Activated CD8-positive, alpha-beta memory T cell treated with anti-CD3 and anti-CD28 coated beads, Interleukin-2, amount 50 U/mL, for 4 hours (primary cell): ENCODE measurements around the gene ACMSD.
"Not testable (repeated sequence)": the region's sequence is repeated elsewhere in the genome, so short reads cannot be mapped to it uniquely, and the experiment has no call there.

Experiments used
- DNase-seq: peaks from one replicate; pipeline ENCODE4 v3.0.0-alpha.2; 2020

The ACMSD gene

DNA sequence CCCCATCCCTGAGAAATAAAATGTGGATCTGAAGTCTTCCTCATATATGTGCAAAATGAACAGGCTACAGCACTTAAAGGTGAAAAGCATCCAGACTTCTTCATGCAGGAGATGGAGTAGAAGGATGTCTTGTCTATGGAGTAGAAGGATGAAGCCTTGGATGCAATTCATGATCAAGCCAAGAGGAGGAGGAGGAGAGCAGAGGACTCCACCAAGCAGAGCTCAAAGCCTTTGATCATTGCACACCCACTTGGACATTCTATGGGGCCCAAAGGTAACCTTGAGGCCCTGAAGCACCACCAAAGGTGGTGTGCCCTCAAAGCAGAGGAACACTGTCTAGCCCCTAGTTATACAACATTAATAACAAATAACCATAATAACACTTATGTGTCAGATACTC lies 17.3 kb downstream of the ACMSD start:
- DNase-seq, result no peak

DNA sequence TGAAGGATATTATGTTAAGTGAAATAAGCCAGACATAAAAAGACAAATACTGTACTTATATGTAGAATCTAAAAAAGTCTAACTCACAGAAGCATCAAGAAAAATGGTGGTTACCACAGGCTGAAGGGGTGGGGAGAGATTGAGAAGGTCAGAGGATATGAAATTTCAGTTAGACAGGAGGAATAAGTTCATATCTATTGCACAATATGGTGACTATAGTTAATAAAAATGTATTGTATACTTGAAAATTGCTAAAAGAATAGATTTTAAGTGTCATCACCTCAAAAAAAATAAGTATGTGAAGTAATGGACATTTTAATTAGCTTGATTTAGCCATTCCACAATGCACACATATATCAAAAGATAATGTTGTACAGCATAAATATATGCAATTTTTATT lies 19.8 kb downstream of the ACMSD start:
- DNase-seq, result no peak

DNA sequence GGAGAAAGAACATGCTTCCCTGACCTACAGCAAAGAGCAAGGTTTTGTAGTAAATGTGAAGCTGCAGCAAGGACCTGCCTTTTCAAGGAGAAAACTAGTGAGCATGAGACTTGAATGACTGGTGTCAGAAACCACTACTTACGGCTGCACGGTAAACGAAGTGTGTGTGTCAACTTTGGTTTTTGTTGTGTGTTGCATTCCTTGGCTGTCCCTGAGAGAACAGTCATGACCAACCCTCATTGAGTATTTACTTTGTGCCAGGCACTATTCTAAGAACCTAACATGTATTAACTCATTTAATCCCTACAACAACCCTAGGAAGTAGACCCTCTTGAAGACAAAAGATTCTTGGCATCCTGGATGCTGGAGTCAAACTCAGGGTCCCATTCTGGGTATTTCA lies 22.8 kb downstream of the ACMSD start:
- no peak for DNase-seq

DNA sequence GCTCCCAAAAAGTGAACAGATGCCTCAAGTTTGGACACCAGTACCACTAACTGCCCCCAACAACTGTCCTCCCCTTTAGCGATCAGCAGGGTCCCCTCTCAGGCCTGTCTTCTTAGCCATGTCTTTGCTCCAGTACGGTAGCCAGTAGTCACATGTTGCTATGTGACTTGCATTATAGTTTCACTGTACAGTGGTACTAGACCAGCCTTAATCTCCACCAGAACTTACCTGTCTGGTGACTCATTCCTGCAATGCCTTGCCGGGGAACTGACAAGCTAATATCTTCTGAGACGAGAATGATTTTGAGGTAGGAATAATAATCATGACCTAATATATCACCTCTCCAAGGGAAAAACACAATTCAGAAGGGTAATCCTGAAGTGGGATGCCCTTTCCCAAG lies 23.7 kb downstream of the ACMSD start:
- no peak for DNase-seq

DNA sequence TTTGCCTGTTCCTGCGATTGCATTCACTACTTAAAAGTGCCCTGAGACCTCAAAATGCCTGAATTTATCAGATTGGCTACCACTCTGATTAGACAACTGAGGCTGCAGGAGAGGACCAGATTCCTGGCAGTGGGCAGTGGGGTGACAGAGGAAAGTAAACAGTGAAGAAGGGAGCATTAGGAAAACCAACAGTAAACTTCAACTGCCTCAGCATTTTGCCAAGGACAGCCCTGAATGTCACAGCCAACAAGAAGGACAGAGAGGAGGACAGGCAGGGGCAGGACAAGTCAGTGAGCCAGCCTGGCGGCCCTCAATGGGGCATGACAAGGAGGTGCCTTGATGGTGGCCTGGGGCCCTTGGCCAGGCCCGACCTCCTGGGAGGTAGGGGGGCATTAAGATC lies 24.3 kb downstream of the ACMSD start:
- DNase-seq, result no peak

DNA sequence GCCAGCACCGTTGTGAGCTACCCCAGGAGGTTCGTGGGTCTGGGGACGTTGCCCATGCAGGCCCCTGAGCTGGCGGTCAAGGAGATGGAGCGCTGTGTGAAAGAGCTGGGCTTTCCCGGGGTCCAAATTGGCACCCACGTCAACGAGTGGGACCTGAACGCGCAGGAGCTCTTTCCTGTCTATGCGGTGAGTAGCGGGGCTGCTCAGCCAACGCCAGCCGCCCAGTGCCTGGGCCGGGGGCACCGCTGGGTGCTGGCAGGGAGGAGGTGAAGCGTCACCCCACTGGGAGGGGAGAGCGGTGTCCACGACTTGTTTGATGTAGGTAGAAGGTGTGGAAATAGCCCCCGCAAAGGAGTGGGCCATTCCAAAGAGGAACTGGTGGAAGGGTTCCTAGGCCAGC lies 25.0 kb downstream of the ACMSD start:
- no peak for DNase-seq

DNA sequence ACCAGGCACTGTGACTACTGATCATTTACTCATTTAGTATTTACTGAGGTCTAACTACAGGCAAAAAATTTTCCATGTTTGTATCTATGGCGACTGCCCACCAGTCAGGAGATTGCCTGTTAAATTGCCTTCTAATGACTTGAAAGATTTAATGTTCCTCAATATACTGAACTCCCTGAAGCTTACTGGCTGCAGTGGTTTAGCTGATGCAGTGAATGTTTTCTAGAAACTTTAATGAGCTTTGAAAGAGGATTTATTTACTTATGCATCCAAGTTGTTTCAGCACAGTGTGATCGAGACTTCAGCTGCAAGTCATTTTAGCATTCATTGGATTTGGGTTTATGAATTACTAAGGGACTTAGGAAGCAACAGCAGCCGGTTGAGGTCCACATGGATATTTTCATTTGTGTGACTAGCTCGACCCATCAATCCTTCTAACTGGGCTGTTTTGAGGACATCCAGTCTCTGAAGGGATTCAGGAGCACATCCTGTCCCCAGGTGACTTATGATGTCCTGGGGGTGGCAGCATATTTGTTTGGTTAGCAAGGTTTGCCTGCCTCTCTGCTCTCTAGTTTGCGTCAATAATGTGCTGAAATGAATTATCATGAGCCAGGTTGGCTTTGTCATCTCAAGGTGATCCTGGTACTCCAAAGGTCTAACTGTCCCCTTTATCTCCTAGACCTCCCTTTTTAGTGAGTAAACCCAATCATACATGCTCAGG lies 26.8 kb downstream of the ACMSD start:
- DNase-seq, result no peak

DNA sequence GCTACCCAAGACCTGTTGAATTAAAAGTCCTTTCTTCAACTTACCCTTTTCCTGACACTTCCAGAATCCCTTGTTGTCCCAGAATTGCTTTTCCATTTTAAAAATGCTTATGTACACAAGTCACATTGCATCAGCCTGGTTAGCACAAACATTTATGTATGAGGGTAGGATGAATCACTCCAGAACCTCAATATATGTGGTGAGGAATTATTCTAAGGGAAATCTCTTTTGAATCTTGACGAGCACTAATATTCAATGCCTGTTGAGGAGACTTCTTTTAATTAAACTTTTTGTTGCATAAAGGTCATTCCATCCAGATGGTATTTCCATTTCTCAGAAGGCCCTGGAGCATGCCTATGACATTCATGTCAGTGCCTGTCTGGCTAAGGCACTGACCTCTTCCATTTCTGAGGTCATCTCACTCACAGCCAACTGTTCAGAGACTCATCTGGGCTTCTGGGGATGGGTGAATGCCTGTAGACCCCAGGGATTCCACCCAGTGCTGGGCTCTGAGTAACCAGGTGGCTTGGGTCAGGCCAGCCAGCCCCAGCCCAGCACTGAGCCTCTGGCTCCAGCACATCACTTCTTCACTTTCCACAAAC lies 28.2 kb downstream of the ACMSD start:
- DNase-seq, result no peak

DNA sequence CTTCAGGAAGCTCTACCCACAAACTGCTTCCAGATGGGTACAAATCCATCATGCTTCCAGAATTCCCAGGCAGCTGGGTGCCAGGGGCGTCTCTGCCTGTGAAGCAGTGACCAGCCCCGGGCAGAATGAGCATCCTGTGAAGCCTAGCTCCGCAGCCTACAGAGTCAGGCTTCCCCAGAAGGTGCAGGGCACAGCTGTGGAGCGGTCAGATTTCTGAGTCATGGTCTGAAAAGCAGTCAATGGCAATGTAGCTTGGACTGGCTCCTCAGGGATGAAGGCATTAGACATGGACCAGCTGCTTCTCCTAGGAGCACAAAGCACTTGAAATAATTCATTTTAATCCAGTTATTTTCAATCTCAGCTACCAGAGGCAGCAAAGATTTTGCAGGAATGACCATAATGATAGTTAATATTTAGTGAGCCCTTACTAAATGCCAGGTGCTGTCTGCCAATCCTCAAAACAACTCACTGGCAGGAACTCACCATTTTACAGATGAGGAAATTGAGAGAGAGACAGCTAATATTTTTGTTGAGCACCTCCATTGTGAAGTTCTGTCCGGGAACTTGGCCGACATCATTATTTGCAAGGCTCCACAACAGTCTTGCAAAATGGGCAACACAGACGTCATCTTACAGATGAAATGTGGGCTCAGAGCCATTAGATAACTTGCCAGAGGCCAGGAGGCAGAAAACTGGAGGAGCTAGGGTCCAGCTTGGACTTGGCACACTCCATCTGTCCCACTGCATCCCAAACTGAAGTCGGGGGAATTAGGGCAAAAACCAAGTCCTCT lies 31.7 kb downstream of the ACMSD start:
- DNase-seq, result no peak

DNA sequence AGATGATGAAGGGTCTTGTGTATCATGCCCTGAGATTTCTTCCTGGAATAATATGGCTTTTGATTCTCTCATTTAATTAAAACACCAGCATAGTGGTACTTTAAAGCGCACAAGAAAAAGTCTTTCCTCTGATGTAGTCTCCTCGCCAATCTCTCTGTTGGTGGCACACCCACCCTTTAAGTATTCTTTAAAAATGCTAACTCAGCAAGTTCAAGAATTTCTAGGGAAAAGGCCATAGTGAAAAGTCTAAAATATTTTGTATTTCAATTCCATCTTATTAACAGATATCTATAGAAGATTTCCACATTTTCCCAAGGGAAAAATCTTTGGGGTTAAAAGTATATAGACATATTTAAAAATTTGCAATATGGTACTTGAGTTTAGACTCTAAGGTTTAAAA lies 34.7 kb downstream of the ACMSD start:
- no peak for DNase-seq

DNA sequence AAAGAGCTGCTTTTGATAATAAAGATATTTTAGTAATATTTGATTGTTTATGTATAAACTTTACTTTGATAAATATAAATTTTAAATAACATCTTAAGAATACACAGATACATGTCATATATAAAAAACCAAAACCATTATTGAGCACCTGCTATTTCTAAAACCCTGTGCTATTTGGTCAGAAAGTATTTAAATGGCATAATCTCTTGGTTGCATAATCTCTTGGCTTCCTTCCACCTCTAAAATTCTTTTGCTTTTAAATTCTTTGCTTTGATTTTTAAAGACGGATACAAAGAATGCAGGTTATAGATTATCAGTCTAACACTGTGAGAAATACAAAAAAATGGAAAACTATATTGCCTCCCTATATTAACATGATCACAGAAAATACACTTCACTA lies 36.9 kb downstream of the ACMSD start:
- DNase-seq, result no peak

DNA sequence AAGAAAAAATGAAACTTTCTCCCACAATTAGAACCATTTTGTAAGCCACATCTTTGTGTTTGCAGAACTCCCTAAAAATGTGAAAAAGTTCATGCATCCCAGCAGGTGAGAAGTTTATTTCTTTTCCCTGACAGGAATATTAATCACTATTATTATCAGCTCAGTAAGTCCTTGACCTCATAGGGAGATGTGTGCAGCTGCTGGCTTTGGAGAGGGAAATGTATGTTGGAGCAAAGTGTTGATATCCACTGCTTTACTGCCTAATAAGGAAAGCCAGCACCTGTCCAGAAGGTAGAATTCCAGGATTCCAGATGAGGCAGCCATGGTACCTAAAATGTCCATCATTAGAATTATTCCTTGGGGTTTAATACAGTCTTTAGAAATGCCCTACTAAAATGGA lies 44.4 kb downstream of the ACMSD start:
- DNase-seq, result no peak

DNA sequence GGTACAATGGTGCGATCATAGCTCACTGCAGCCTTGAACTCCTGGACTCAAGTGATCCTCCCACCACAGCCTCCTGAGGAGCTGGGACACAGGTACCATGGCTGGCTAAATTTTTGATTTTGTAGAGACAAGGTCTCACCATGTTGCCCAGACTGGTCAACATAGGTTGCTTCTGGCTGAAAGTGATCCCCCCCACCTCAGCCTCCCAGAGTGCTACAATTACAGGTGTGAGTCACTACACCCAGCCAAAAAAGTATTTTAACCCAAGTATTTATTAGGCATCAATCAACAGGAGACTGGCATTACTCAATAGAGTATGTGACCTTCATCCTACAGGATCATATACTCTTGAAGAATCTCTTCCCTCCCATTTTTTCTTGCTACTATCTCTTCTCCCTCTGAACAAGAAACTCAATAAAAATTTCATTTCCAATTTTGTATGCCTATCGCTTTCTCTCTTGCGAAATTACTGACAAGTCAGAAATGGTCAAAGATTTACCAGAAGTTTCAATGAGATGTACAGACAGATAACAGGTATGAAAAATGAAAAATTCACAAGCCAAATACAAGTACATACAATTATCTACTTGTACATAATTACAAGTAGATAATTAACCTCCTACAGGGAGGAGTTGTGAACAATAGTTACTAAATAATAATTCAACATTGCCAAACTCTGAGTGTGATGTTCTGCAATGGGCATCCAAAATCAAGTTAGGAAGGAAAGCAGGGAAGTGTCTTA lies 45.3 kb downstream of the ACMSD start:
- DNase-seq, result no peak

DNA sequence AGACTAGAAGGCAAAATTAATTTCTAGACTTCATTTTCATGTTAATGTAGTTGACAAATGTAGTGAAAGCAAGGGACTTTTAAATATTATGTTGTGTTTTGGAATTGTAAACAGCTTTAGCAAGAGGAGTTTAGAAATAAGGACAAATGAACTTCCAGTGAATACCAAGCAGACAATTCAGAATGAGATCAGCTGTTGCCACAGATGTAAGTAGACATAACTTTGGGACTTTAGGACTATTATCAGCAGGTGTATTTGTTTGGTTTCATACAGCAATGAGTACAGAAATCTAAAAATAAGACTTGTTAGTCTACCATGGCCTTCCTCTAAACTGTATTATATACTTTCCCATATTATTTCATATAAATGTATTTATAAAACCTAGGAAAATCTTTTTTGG lies 46.0 kb downstream of the ACMSD start:
- DNase-seq, result no peak

DNA sequence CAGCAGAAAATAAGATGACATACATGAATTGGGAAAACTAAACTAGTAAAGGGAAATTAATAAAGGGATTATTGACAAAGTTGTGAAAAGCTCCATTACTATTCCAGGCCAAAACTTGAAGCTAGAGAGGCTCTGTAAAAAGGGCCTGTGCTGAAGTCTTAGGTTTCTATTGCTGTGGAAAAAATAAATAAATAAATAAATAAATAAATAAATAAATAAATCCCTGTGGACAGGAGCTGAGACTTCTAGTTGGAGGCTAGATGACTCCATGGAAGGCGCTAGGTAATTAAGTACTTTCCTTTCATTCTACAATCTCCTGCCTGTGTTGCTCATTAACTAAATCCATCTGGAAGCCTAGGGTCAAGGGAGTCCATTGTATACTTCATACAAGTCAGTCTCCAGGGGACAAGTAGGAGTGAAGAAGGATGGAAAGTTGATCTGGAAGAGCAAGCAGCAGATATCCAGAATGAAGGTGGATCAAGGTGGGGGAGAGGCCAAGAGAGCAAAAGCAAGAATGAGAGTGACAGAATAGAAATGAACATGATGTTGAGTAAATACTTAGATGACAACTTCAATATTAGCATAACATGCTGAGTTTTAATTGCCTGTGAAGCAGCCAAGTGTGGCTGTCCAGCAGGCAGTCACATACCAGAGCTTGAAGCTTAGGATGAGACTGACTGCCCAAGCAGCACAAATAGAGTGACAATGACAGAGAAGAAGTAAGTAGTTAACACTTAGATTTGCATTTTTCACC lies 54.0 kb downstream of the ACMSD start:
- no peak for DNase-seq

DNA sequence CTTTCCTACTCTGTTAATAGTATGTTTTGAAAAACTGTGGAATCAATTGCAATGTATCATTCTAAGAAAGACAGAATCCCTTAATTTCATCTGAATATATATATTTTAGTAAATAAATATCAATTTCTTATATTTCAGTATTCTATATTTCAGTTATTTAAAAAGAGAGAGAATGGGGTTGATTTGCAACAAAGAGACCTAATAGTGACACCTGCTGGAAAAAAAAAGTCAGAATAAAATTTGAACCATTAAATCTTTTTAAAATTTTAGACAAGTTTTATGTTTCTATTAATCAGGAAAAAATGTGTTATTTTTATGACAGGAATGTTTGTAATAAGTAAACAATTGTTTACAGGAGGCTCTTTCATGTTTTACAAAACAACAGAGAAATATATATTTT lies 59.5 kb downstream of the ACMSD start:
- no peak for DNase-seq

DNA sequence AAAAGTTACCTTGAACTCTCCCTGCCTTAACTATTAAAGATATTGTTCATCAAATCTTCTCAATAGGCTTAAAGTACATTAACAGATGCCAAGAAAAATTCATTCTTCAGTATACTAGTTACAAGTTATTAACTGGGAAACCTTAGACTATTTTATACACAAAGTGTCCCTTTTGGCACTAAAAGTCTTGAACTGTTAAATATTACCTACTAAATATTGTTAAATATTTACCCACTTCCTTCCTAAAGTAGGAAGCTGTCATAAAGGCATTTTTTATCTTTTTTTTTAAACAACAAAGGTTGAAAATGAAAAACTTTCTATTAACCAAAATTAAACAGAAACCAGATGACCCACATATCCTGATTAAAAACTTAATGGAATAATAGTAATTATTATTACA lies 60.8 kb downstream of the ACMSD start:
- no peak for DNase-seq

DNA sequence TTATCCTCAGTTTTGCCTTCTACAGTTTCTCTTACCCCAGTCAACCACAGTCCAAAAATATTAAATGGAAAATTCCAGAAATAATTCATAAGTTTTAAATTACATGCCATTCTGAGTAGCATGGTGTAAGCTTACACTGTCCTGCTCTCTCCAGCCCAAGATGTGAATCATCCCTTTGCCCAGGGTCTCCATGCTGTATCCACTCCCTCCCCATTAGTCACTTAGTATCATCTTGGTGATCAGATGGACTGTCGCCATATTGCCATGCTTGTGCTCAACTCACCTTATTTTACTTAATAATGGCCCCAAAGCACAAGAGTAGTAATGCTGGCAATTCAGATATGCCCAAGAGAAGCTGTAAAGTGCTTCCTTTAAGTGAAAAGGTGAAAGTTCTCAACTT lies 61.7 kb downstream of the ACMSD start:
- no peak for DNase-seq

DNA sequence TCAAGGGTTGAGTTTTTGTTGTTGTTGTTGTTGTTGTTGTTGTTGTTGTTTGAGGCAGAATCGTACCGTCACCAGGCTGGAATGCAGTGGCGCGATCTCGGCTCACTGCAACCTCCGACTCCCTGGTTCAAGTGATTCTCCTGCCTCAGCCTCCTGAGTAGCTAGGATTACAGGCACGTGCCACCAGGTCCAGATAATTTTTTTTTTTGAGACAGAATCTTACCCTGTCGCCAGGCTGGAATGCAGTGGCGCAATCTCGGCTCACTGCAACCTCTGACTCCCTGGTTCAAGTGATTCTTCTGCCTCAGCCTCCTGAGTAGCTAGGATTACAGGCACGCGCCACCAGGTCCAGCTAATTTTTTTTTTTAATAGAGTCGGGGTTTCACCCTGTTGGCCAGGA lies 65.3 kb downstream of the ACMSD start:
- not testable (repeated sequence) for DNase-seq

DNA sequence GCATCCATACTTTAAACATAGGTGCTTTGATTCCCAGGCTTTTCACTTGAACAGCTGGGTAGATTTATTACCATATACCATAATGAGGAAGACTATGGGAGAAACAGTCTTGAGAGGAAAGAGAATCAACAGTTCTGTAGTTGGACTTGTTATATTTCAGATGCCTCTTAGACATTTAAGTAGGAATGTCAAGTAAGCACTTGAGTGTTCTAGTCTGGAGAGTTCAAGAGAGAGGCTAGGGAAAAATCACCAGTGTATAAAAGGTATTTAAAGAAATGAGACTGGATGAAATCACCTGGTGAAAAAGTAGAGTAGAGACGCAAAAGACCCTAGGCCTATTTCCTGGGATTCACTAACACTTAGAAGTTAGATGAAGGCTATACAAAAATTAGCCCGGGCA lies 66.8 kb downstream of the ACMSD start:
- no peak for DNase-seq

DNA sequence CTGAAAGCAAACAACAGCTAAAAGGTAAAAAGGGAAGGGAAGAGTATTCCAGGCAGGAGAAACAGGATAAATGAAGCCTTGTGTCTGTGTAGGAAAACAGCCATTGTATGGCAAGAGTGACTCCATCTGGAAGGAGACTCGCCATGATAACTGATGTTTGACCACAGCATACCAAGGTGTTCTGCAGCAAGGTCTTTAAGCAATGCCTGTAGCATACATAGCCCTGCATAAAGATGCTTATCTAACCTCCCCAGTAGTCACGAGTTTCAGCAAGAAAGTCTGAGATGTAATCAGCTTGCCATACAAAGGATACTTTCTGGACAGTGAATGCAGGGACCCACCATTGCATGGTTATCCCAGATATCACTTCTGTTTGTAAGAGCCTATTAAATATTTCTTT lies 68.3 kb downstream of the ACMSD start:
- DNase-seq, result no peak

DNA sequence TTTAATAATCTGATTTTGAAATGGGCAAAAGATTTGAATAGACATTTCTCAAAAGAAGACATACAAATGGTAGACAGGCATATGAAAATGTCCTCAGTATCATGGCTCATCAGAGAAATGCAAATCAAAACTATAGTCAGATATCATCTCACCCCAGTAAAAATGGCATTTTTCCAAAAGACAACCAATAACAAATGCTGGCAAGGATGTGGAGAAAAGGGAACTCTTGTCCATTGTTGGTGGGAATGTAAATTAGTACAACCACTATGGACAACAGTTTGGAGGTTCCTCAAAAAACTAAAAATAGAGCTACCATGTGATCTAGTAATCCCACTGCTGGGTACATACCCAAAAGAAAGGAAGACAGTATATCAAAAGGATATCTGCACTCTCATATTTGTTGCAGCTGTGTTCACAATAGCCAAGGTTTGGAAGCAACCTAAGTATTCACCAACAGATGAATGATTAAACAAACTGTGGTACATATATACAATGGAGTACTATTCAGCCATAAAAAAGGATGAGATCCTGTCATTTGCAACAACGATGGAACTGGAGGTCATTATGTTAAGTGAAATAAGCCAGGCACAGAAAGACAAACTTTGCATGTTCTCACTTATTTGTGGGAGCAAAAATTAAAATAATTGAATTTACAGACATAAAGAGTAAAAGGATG lies 69.2 kb downstream of the ACMSD start:
- DNase-seq, result not testable (repeated sequence)
